OCI-LY3 (cell line): ENCODE results near the gene NEDD8.

Source experiments
- H2AFZ ChIP-seq: fragments of 200-600, 300-600 bp; shearing (Covaris generic); 2 replicates; pipeline ENCODE4 v1.6.0; 2014; ENCODE audit warnings: antibody characterized with exemption, low read depth, low read length
- H3K27ac ChIP-seq: fragments of 200-600, 300-600 bp; sonication (generic); 2 replicates; pipeline ENCODE4 v1.5.1; 2014; ENCODE audit warnings: mild to moderate bottlenecking, low read length, moderate library complexity, mixed read lengths
- H3K27me3 ChIP-seq: fragments of 200-600, 300-600 bp; sonication (generic); 2 replicates; pipeline ENCODE4 v1.6.1; 2014; ENCODE audit warnings: low read depth, low read length, mixed read lengths
- H3K36me3 ChIP-seq: fragments of 200-600, 300-600 bp; sonication (generic); replicated peaks from 2 replicates; pipeline ENCODE3; 2014; ENCODE audit warnings: low read depth, low read length, mixed read lengths
- H3K4me1 ChIP-seq: fragments of 300-600, 200-600 bp; sonication (generic); 2 replicates; pipeline ENCODE4 v1.6.1; 2014; ENCODE audit warnings: low read length, mixed read lengths
- H3K4me2 ChIP-seq: fragments of 200-600, 300-600 bp; sonication (generic); 2 replicates; pipeline ENCODE4 v1.6.1; 2014; ENCODE audit warnings: low read length, mixed read lengths
- H3K4me3 ChIP-seq: fragments of 300-600, 200-600 bp; sonication (generic); 2 replicates; pipeline ENCODE4 v1.5.1; 2014; ENCODE audit warnings: antibody characterized with exemption, mild to moderate bottlenecking, low read length, moderate library complexity
- H3K79me2 ChIP-seq: fragments of 300-600, 200-600 bp; shearing (Covaris generic); 2 replicates; pipeline ENCODE4 v1.6.1; 2014; ENCODE audit warnings: mild to moderate bottlenecking, low read length, mixed read lengths
- H3K9ac ChIP-seq: fragments of 300-600, 200-600 bp; shearing (Covaris generic); 2 replicates; pipeline ENCODE4 v1.6.0; 2014; ENCODE audit warnings: mild to moderate bottlenecking, low read length, moderate library complexity
- H3K9me3 ChIP-seq: fragments of 200-600, 300-600 bp; shearing (Covaris generic); 2 replicates; pipeline ENCODE4 v1.6.1; 2014; ENCODE audit warnings: low read length, mixed read lengths; ENCODE audit not compliant: insufficient read depth
- H4K20me1 ChIP-seq: fragments of 200-600, 300-600 bp; sonication (generic); 2 replicates; pipeline ENCODE4 v1.6.1; 2016; ENCODE audit warnings: low read length, mixed read lengths; ENCODE audit not compliant: insufficient read depth
- EZH2phosphoT487 ChIP-seq: fragments of 200-600 bp; shearing (Covaris generic); IDR thresholded peaks from 2 replicates; pipeline ENCODE4 v1.6.1; 2018; ENCODE audit warnings: antibody characterized with exemption, mixed run types, low read depth
- TF ChIP-seq, protein P1 (sequence below): fragments of 200-600, 300-600 bp; sonication (generic); IDR thresholded peaks from 2 replicates; pipeline ENCODE4 v1.5.1; 2014; ENCODE audit warnings: antibody characterized with exemption, low read length, low read depth

The NEDD8 gene

DNA sequence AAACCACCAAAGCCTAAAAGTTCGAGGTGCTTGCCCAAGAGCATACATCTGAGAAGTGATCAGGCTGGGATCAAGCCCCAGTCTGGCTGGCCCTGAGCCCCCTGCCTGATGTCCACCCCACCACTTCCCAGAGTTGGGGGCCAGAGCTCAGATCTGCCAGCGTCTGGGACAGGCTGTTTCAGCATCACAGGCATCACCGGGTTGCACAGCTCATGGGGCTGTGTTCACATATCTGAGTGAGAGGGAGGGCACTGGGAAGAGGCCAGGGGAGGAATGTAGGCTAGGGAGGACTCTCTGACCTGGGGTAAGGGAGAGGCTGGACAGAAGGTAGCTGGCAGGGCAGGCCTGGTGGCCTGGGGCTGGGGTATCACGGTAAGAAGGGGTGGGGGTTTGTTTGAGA, 24.8 kb upstream of the NEDD8 start:
- H3K4me2 ChIP-seq = no peak overlapping the region
- no peaks in the 10 kb centered on the region for H3K9me3 ChIP-seq
- H3K36me3 ChIP-seq = no peaks in the 10 kb centered on the region
- TF ChIP-seq EZH2phosphoT487 = no peak
- TF ChIP-seq, protein P1, sequence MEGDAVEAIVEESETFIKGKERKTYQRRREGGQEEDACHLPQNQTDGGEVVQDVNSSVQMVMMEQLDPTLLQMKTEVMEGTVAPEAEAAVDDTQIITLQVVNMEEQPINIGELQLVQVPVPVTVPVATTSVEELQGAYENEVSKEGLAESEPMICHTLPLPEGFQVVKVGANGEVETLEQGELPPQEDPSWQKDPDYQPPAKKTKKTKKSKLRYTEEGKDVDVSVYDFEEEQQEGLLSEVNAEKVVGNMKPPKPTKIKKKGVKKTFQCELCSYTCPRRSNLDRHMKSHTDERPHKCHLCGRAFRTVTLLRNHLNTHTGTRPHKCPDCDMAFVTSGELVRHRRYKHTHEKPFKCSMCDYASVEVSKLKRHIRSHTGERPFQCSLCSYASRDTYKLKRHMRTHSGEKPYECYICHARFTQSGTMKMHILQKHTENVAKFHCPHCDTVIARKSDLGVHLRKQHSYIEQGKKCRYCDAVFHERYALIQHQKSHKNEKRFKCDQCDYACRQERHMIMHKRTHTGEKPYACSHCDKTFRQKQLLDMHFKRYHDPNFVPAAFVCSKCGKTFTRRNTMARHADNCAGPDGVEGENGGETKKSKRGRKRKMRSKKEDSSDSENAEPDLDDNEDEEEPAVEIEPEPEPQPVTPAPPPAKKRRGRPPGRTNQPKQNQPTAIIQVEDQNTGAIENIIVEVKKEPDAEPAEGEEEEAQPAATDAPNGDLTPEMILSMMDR = no peak
- no peak overlapping the region for H3K9ac ChIP-seq
- no peaks in the 10 kb centered on the region for H4K20me1 ChIP-seq
- H3K4me3 ChIP-seq = no peak overlapping the region
- no peak overlapping the region for H3K27ac ChIP-seq
- no peaks in the 10 kb centered on the region for H3K79me2 ChIP-seq
- no peak overlapping the region for H2AFZ ChIP-seq
- H3K4me1 ChIP-seq = no peaks in the 10 kb centered on the region
- no peaks in the 10 kb centered on the region for H3K27me3 ChIP-seq

- no peaks in the 10 kb centered on the region for H3K9me3 ChIP-seq
- no peak overlapping the region for H3K27ac ChIP-seq
- no peaks in the 10 kb centered on the region for H3K79me2 ChIP-seq
- H4K20me1 ChIP-seq = no peaks in the 10 kb centered on the region
- no peak overlapping the region for H3K9ac ChIP-seq
- H3K4me2 ChIP-seq = no peak overlapping the region
- H3K36me3 ChIP-seq = no peaks in the 10 kb centered on the region
- no peak overlapping the region for H3K4me3 ChIP-seq
- H3K4me1 ChIP-seq = peaks cover 2% of the 10 kb centered on the region; the same call in 1 of the 2 replicates
- no peak overlapping the region for H2AFZ ChIP-seq
- TF ChIP-seq, protein P1 = no peak
- TF ChIP-seq EZH2phosphoT487 = no peak
- no peaks in the 10 kb centered on the region for H3K27me3 ChIP-seq
These were observed 24.0 kb upstream of the NEDD8 start for GRCh38 chr14:24255931-24256711.

DNA sequence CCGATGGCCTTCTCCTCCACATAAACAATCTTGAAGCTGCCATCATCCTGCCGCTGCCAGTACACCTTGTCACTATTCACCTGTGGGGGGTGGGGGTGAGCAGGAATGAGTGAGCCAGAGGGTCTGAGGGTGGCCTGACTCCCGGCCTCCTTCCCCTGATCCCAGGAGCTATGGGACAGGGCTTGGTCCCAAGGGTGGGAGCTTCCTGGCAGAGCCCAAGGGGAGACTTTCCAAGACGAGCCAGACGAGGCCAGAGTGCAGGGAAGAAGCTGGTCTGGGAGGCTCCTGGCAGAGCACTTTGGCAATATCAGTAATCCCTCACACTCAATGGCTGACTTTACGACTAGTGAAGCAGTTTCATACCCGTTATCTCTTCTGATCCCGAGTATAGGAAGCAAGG, 23.3 kb upstream of the NEDD8 start:
- Histone ChIP-seq H3K9ac (no peak overlapping the region), H3K36me3 (no peaks in the 10 kb centered on the region), H3K4me2 (no peak overlapping the region), H2AFZ (no peak overlapping the region), H3K79me2 (no peaks in the 10 kb centered on the region), H4K20me1 (no peaks in the 10 kb centered on the region), H3K27me3 (no peaks in the 10 kb centered on the region), H3K4me3 (no peak overlapping the region), H3K9me3 (no peaks in the 10 kb centered on the region), H3K27ac (no peak overlapping the region), H3K4me1 (peaks cover 9% of the 10 kb centered on the region)
- TF ChIP-seq, protein P1 = no peak
- no peak for TF ChIP-seq EZH2phosphoT487

- peaks cover 12% of the 10 kb centered on the region for H3K4me1 ChIP-seq
- no peak overlapping the region for H3K4me3 ChIP-seq
- no peak overlapping the region for H3K27ac ChIP-seq
- H4K20me1 ChIP-seq = no peaks in the 10 kb centered on the region
- no peak overlapping the region for H2AFZ ChIP-seq
- no peak overlapping the region for H3K9ac ChIP-seq
- no peak overlapping the region for H3K4me2 ChIP-seq
- no peaks in the 10 kb centered on the region for H3K36me3 ChIP-seq
- TF ChIP-seq EZH2phosphoT487 = no peak
- TF ChIP-seq, protein P1 = no peak
- H3K9me3 ChIP-seq = no peaks in the 10 kb centered on the region
- no peaks in the 10 kb centered on the region for H3K79me2 ChIP-seq
- no peaks in the 10 kb centered on the region for H3K27me3 ChIP-seq
These were observed 22.6 kb upstream of the NEDD8 start for GRCh38 chr14:24254630-24255392.
